Stimulated activated CD8-positive, alpha-beta memory T cell treated with anti-CD3 and anti-CD28 coated beads, Interleukin-2, amount 100 ng/mL, for 48 hours (primary cell): Measurements from ENCODE around the gene ADAMTS13.
A peak's percentile ranks its signal among the peaks of the same experiment; 100 is the strongest.

Source experiments
- DNase-seq, 2 donors: peaks; one replicate each; pipeline ENCODE4 v3.0.0-alpha.2; 2020; ENCODE audit warnings: low read depth in 2 of 2

Gene ADAMTS13

DNA sequence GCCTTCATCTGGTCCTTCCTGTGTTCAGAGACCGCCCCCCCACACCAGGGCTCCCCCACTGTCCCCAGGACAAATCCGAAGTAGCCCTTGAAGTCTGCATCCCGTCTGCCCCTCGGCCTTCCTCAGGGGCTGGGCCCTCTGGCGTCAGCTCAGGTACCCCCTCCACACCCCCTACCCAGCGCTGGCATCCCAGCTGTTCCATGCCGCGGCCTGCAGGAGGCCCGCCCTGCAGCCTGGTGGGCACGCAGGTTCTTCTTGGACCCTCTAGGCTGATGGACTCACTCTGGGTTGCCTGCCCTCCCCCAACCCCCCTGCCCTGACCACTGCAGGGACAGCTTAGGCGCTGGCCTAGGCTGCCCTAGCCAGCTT lies 50.1 kb downstream of the ADAMTS13 start:
- DNase-seq = no peak

DNA sequence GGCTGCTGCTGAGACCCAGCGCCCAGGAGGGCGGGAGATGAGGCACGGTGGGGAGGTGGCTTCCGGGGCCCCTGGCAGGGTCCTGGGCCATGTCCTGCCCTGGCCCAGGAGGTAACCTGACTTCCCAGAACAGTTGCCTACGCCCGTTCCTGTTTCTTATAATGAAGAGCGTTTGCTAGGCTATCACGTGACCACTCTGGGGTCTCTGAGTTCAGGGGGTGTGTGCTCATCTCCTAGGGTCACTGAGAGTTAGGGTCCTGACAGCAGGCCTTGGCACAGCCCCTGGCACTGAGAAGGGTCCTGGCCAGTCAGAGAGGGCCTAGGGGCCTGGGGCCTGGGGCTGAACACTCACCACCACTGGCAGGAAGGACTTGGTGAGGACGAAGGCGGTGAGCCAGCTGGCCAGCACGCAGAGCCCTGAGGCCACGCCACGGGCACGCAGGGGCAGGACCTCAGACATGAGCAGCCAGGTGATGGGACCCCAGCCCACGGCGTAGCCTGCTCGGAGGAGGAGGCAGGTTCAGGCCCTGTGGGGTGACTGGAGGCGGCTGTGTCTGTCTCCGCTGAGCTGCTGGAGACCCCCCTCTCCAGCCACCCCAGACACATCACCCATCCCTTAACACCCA lies 50.7 kb downstream of the ADAMTS13 start:
- DNase-seq = no peak

DNA sequence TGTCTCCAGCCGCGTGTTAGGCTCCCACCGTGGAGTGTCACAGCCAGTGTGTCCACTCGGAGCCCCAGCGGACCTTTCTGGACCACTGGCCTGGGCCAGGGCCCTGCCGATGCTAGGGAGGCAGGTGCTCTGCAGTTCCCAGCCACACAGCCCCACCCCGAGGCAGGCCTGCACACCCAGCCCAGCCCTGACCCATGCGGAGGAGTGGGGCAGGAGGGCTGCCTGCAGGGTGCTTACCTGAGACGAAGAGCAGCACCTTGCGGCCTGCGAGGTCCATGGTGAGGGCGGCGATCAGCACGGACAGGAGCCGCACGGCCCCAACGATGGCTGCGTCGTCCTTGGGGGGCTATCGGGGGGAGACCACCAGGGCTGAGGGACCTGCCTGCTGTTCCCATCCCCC lies 51.6 kb downstream of the ADAMTS13 start:
- DNase-seq = no peak

DNA sequence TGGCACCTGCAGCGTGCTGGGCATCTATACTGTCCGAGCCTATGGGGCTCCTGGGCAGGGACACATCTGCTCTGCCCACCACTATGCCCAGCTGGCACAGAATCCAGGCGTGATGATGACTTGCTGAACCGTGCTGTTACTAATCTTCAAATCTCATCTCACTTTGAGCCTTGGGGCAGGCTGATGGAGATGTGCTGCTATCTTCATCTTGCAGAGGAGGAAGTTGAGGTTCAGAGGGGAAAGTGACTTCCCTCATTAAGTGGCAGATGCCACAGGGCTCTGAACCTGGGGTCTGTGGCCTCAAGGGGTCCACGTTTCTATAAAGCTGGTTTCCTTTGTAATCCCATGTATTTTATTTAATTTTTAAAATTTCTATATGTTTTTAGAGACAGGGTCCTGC lies 52.0 kb downstream of the ADAMTS13 start:
- no peak for DNase-seq

DNA sequence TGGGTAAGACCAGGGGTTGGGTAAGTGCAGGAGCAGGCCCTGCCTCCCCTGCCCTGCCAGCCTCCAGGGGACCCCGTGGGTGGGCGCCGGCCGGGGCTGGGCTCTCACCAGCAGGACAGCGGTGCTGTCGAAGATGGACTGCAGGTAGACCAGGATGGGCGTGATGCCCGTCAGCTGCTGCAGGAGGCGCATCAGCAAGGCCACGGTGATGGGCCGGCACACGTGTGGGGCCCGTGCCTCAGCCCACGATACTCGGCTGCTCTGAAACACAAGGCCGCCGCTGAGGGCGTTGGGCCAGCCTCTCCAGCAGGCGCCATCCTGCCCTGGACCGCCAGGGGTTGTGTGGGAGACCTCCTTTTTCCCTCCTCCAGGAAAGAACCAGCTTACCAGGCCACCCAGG lies 52.7 kb downstream of the ADAMTS13 start:
- DNase-seq = no peak

DNA sequence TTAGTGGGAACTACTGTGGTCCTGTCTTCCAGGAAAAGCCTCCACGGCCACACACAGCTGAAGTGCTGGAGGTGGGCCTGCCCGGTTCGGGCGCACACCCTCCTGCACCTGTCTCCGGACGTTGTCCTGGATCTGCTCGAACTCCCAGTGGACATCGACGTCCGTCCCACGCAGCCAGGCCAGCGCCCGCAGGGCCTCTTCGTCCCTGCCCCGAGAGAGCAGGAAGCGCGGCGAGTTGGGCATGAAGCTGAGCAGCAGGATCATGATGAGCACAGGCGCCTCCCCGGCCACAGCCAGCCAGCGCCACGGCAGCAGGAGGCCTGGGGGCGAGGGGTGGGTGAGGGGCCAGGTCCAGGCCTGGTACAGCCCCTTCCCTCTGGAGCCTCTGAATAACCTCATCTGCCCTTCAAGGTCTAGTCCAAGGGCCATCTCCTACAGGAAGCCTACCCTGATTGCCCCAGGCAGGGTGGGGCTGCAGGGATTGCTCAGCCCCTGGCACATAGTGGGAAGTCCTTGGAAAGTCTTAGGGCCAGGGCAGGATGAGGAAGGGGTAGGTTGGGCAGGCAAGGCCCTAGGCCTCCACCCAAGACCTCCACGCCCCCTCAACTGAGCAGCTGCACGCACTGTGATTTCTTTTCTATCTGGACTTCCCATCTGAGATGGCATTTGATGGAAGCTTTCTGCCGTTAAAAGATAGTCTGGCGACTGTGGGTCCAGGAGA lies 53.3 kb downstream of the ADAMTS13 start:
- no peak for DNase-seq

DNA sequence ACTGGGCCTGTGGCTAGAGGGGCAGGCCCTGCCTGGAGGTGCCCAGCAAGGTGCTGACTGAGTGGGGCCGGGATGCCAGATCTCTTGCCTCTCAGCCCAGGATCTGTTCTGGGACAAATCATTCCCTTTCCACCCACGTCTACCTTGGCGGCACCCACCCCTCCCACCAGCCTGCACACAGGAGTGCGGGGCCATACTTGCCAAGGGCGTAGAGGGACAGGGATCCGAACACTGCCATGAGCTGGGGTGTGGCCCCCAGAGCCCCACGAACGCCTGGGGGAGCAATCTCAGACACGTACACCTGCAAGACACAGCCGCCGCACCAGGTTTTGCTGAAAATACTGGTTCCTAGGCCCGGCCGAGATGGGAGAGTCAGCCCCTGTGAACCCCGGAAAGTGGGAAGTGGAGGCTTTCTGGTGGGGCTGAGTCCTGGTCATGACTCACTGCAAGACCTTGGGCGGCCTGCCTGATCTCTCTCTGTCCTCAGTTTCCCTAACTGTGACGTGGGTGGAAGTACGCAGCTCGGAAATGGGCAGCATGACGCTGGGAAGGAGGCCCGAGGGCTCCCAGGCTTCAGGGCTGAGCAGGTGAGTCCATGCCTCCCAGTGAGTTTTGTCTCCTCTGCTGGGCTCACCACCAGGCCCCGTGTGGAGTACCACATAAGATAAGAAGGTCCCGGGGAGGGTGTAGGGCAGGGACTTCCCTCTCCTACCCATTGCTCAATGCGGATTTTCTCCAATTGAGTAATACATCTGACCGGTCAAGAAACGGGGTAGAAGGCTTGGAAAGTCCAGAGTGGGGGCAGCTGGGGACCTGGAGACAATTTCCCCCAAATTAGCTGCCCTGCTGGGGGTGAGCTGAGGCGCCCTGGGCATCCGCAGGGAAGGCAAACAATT lies 54.1 kb downstream of the ADAMTS13 start:
- no peak for DNase-seq

DNA sequence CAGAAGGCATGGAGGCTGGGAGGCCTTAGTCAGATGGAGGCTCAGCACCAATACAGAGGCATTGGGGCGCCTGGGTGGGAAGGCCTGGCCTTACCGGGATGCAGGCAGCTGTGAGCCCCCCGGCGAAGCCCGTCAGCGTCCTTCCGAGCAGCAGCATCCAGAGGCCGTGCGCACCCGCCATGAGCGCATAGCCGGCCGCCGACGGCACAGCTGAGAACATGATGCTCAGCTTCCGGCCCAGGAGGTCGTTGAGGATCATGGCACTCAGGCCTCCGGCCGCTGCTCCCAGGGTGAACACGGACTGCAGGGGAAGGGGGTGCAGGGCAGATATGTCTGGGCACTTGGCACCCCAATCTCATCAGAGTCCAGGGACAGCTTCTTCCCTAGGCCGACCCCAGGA lies 54.8 kb downstream of the ADAMTS13 start:
- DNase-seq = no peak

DNA sequence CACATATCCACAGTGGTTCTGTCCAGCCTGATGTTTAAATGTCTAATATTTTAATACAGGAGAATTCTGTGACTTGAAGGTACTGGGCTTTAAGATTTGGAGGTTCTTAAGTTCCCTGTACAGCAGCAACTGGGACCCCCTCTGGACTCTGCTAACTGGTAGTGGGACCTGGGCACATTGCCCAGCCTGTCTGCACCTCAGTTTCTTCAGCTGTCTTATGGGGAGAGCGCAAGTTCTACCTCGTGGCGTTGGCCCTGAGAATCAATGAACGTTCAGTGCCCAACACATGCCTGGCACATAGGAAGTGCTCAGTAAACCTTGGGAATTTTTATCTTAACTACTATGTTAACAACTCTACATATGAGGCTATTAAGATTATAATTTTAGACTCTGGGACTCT lies 55.3 kb downstream of the ADAMTS13 start:
- DNase-seq = no peak

DNA sequence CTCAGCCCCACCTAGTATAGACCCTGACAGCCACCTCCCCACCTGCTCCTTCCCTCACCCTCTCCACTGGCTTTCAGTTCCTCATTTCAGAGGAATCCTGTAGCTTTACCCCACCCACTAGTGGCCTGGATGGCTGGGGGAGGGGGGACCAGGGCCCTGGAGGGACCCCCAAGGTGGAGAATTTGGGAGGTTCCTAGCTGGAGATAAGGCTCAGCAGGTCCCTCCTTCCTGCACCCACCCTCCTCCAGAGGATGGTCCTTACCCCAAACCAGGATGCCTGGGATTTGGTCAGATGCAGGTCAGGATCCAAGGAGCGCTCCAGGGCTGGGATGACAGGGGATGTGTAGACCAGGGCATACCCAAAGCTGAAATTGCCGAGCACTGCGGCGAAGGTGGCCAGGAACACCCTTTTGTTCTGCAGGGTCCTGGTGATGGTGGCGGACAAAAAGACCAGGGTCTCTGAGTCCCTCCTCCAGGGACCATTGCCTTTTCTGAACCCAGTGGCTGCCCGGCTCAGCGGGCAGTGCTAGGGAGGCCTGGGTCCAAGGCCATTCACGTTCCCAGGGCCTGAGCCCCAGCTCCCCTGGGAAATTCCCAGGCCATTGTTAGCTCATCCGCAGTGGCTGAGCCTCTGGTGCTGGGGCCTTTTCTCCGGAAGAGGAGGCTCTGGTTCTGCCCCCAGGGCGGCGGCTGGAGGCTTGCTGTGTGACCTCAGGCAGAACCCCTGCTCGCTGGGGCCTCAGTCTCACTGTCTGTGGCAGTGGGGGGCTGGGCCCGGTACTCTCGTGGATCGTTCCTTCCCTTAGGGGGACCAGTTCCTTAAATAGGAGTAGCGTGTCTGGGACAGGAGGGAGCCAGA lies 56.1 kb downstream of the ADAMTS13 start:
- DNase-seq = peak in 1 of 2 donors; percentile 13

DNA sequence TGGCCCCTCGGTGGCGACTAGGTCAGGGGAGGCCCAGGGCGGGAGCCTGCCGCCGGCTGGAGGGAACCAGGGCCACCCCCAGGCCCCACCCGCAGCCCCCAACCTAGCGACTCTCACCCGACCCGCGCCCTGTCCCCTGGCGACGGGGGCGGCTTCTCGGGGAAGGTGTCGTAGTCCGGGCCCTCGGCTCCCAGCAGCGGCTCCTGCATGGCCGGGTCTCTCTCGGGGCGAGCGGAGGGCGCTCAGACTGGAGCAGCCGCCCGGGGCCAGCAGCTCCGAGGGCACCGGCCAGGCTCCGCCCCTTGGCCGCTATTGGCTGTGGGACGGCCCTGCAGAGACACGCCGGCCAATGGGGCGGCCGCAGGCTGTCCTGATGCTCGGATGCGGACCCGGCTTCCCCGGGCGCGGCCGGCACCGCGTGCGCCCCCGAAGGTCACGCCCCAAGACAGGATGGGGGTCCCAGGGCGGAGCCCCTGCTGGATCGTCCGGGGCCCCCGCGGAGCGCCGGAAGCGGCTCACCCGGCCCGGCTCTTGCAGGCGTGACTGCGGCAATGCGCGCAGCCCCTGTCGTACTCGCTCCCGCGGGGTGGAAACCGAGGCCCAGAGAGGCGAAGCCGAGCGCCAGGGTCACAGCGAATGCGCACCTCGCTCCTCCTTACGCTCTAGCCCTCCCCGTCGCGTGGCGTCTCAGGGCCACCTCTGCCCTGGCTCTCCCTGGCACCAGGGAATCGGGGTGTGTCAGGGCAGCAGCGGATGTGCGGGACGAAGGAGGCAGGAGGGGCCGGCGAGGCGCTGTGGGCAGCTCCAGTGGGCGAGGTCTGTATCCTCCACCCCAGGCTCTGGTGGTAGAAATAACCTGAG lies 56.9 kb downstream of the ADAMTS13 start, which contains the start of gene SLC2A6:
Gene SLC2A6, minus strand, starts transcription at position 249 of the 861 bp plus-strand sequence. Its CDS starts 40 bp downstream, at position 209.
- DNase-seq = peak; percentile 76 to 84

DNA sequence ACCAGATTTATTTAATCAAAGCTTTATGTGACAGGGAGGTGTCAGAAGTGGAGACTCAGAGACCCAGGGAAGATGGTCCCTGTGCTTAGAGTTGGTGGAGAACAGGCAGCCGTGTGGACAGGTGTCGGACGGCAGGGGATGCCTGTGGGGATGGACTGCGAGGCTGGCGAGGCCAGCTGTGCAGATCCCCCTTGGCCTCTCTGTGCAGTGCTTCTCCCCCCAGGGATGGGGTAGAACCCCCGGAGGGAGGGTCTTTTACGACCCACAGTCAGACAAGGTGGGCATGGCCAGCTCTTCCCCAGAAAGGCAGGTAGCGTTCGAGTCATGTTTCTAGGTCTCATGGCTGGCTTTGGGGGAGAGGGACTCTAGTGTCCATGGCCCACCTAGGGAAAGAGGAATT lies 61.4 kb downstream of the ADAMTS13 start:
- no peak for DNase-seq

DNA sequence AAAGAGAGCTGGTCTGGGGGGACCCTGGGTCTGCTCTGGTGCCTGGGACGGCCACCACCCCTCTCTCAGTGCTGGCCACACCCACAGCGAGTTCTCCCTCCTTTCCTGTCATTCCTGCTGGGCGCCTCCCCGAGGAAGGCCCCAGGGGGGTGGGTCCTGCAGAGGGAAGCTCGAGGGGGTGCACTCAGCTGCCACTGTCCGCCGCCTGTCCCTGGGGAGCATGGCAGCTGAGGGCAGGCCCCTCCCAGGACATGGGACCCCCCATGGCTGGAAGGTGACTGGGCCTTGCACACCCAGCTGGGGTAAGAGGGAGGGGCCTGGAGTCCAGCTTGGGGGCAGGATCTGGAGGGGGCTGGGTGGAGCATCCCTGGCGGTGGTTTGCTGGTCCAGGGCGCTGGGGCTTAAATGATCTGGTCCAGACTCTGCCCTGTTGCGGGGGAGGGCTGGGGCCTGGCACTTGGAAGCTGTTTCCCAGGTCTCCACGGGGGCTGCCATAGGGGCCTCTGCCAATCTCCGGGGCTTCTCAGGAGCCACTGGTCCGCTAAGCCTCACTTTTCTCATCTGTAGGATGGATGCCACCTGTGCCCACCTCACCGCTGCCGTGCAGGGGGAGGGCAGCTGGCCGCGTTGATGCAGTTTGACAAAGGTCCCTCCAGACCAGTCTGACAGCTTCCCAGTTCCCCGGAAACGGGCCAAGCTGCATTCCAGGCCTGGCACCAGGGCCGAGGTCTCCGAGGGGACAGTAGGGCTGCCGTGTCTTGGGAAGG lies 62.7 kb downstream of the ADAMTS13 start:
- no peak for DNase-seq

DNA sequence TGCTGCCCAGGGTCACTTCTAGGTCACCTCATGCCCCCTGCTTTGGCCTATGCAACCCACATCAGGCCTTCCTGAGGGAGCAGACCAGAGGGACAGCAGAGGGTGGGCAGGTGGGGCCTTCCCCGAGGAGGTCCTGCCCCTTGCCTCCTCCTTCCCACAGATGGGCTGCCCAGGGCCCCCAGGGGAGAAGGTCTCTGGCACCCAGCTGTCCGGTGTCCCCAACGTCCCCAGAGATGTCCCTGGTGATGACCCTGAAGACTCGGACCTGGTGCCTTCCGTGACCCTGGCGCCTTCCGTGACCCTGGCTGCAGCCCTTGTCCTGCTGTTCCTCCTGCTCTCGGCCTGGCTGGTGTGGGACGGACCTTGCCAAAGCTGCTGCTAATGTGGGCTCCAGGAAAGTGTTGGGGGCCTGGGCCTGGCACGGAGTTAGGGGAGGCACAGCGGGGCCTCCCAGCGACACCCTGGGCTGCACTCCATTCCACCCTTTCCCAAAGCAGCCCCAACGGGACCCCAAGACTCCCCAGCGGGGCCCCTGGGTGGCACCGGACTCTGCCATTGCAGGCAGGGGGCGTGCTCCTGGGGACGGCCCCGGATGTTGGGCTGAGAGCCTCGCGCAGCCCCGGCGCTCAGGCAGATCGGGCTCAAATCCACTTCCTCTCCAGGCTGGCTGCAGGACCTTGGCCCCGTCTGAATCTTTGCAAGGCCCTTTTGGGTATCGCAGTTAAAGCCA lies 63.5 kb downstream of the ADAMTS13 start:
- DNase-seq = no peak

DNA sequence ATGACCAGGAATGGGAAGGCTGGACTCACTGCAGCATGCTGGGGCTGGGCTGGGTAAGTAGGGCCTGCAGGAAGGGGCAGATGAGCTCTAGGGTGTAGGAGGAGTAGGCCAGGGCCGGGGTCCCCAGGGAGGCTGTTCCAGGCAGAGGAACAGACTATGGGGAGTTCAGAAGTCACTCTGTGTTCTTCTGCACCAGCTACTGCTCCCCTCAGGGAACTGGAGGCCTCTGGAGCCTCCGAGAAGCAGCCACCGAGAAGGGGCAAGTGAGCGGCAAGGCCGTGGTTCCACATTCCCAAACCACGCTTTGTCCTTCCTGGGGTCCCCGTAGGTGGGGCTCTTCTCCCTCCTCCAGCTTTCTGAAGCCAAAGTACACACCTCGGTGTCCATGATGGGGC lies 65.2 kb downstream of the ADAMTS13 start:
- DNase-seq = no peak

DNA sequence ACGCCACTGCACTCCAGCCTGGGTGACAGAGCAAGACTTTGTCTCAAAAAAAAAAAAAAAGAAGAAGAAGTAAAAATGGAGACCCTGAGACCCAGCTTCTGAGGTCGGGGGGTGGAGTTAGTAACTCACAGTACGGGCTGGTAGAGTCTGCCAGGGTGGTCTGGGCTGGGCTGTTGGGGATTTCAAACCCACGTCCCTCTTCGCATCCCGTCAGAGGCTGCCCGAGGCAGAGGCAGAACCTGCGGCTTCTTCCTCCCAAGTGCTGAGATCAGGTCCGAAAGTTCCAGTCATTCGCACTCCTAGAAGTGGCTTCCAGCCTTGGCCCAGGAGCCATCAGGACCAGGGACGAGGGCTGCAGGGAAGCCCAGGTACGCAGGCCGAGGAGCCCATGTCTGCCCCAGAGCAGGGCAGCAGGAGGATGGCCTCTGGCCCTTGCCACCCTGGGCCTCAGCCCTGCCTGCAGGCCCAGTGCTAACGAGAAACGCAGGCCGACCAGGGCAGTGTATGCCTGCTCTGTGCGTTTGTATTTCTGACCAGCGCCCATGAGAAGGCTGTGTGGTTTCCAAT lies 66.6 kb downstream of the ADAMTS13 start:
- no peak for DNase-seq

DNA sequence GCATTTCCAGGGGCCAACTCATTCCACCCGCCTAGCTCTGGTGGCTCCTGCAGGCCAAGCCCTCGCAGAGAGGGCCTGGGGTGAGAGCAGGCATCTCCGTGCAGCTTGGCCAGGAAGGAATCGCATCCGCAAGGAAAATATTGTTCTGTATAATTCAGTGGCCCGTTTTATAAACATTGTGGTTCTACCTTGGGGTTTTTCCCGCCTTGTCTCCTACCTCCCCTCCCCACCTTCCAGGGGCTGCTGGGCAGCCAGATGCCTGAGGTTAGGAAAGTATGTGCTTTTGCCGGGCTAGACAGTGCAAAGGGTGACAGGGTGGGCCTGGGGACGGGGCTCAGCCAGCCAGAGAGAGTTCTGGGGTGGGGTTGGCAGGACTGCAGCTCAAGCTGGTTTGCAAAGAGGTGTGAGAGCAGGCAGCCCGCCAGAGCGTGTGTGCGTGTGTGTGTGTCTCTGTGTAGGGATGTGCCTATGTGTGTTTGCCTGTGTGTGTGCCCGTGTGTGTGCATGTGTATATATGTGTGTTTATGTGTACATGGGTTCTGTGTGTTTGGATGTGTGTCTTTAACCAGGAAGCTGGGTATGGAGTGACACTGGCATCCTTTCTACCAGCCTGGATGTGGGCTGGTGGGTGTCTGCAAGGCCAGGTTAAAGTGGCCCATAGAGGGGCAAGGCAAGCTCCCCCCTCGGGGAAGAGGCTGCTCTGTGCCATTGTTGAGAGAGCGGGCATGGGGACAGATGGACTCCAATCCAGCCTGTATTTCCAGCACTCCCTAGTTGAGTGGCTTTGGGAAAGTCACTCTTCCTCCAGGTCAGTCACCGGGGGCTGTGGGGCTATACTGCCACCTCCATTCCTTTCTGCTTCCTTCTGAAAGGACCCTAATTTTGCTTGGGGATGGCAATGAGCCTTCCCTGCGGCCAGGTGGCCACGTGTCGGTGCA lies 67.4 kb downstream of the ADAMTS13 start:
- DNase-seq = no peak

DNA sequence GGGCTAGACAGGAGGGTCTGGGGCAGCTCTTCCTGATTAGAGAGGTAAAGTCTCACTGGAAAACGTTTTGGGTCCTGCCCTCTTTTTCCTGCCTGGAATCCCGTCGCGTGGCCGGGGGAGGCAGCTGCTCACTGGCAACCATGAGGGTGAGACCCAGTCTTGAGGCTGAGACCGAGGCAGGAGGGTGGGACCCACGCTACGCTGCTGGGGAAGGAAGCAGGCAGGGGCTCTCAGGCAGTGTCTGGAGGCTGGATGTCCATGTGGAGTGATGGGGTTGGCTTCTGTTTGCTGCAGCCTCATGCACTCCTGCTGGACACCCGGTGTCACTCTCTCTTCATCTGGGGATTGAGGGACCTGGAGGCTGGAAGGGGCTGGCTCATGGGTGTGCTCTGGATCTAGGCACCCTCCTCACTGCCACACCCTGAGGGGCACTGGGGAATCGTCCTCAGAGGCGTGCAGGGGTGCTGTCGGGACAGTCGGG lies 68.1 kb downstream of the ADAMTS13 start:
- no peak for DNase-seq
